Activated naive CD8-positive, alpha-beta T cell treated with anti-CD3 and anti-CD28 coated beads, Interleukin-2, amount 10 ng/mL, durations not matched to agents 7 days and 5 days (primary cell): ENCODE measurements around the gene PRMT6. TPM values are rescaled to one million over a fixed set of nuclear protein-coding genes. Genes with fewer than 3 reads are reported as not detected.
"Not testable (repeated sequence)": the region's sequence is repeated elsewhere in the genome, so short reads cannot be mapped to it uniquely, and the experiment has no call there.

ENCODE experiments used
- ATAC-seq: fragments of 150-1000 bp; cut with Tn5 transposase; one replicate; pipeline ENCODE4 v1.10.0; 2021; ENCODE audit warnings: low read depth, moderate library complexity
- POLR2A ChIA-PET: fragments of 350-600 bp; sonication (Branson Sonifier 250); formaldehyde crosslinking; loops from one replicate; lab custom pipeline; 2021; ENCODE audit warnings: antibody characterized with exemption; lab: Charles Lee
- DNase-seq: peaks from one replicate; pipeline ENCODE4 v3.0.0; 2021
- H3K27ac Mint-ChIP-seq: one replicate; pipeline ENCODE4 v1.8.0; 2022; ENCODE audit warnings: mild to moderate bottlenecking, mixed read lengths
- H3K27me3 Mint-ChIP-seq: one replicate; pipeline ENCODE4 v1.8.0; 2022; ENCODE audit warnings: mild to moderate bottlenecking, moderate library complexity, mixed read lengths
- H3K36me3 Mint-ChIP-seq: one replicate; pipeline ENCODE4 v1.8.0; 2021; ENCODE audit warnings: mild to moderate bottlenecking, mixed read lengths
- H3K4me1 Mint-ChIP-seq: one replicate; pipeline ENCODE4 v1.8.0; 2021; ENCODE audit warnings: mixed read lengths
- H3K4me3 Mint-ChIP-seq: one replicate; pipeline ENCODE4 v1.8.0; 2022; ENCODE audit warnings: mild to moderate bottlenecking, moderate library complexity, mixed read lengths
- H3K9me3 Mint-ChIP-seq: one replicate; pipeline ENCODE4 v1.8.0; 2021; ENCODE audit warnings: mixed read lengths
- total RNA-seq, 2 experiments: library from RNA; stranded (reverse); gene quantifications; one replicate each; pipeline ENCODE4 v1.2.3, GENCODE V29; 2021

PRMT6 gene
- total RNA-seq, 2 experiments from 2014 or later = 16.7 to 18.4 TPM

DNA sequence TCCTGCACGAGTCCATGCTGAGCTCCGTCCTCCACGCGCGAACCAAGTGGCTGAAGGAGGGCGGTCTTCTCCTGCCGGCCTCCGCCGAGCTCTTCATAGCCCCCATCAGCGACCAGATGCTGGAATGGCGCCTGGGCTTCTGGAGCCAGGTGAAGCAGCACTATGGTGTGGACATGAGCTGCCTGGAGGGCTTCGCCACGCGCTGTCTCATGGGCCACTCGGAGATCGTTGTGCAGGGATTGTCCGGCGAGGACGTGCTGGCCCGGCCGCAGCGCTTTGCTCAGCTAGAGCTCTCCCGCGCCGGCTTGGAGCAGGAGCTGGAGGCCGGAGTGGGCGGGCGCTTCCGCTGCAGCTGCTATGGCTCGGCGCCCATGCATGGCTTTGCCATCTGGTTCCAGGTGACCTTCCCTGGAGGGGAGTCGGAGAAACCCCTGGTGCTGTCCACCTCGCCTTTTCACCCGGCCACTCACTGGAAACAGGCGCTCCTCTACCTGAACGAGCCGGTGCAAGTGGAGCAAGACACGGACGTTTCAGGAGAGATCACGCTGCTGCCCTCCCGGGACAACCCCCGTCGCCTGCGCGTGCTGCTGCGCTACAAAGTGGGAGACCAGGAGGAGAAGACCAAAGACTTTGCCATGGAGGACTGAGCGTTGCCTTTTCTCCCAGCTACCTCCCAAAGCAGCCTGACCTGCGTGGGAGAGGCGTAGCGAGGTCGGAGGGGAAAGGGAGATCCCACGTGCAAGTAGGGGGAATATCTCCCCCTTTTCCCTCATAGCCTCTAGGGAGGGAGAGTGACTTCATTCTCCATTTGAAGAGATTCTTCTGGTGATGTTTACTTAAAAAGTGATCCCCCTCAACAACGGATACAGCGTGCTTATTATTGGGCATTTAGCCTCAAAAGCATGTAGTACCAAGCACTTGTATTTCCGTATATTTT is 991 bp downstream of the PRMT6 start:
- Mint-ChIP-seq H3K9me3 (no peaks in the 10 kb centered on the region), H3K27ac (peak overlapping the region; percentile 96), H3K36me3 (peaks cover 13% of the 10 kb centered on the region), H3K27me3 (no peaks in the 10 kb centered on the region), H3K4me1 (peaks cover 17% of the 10 kb centered on the region), H3K4me3 (peak overlapping the region; percentile 99)
- POLR2A ChIA-PET = no interaction called here
- DNase-seq = peak; percentile 68
- ATAC-seq = peak; percentile 46

DNA sequence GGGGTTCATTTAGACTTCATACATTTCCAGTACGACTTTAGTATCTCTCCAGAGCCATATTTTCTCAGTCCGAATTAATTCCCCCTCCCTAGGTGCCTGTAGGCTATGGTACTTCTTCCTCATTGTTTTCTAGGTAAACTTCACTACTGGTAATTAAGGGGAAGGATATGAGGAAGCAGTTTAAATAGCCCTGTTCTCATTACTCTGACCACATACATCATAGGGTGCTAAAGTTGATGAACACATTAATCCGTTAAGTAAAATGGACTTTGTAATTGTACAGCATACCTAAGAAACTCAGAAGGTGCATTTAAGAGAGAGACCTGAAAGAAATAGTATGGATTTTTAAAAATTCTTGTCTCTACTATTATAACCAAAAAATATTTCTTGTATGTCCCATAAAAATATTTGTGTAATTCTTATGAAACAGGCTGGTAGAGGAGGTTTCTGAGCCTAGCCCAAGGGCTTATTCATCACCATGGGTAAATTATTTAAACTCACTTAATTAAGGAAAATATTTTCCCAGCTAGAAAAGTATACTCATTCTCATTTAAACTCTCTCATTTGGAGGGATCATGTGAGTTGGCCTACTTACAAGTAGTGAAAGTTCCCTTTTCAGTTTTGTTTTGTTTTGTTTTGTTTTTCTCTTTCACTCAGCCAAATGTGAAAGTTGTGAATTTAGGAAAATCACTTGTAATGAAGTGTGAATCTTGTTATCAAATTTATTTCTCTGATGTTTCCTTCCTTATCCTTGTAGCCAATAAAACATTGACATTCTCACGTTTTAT is 2.0 kb downstream of the PRMT6 start:
- H3K27me3 Mint-ChIP-seq = no peaks in the 10 kb centered on the region
- peak overlapping the region; percentile 99 for H3K4me3 Mint-ChIP-seq
- POLR2A ChIA-PET = no interaction called here
- ATAC-seq = no peak
- H3K36me3 Mint-ChIP-seq = peaks cover 13% of the 10 kb centered on the region
- DNase-seq = no peak
- H3K4me1 Mint-ChIP-seq = peaks cover 17% of the 10 kb centered on the region
- H3K9me3 Mint-ChIP-seq = no peaks in the 10 kb centered on the region
- H3K27ac Mint-ChIP-seq = no peak overlapping the region

GRCh38 chr1:107061886-107062285 is 5.4 kb downstream of the PRMT6 start:
- ATAC-seq = no peak
- no peak overlapping the region for H3K4me3 Mint-ChIP-seq
- H3K27me3 Mint-ChIP-seq = no peaks in the 10 kb centered on the region
- H3K27ac Mint-ChIP-seq = no peak overlapping the region
- POLR2A ChIA-PET = no interaction called here
- H3K4me1 Mint-ChIP-seq = peaks cover 14% of the 10 kb centered on the region
- no peaks in the 10 kb centered on the region for H3K9me3 Mint-ChIP-seq
- no peak for DNase-seq
- peaks cover 11% of the 10 kb centered on the region for H3K36me3 Mint-ChIP-seq

- no peak overlapping the region for H3K4me3 Mint-ChIP-seq
- H3K27me3 Mint-ChIP-seq = peaks cover 12% of the 10 kb centered on the region
- DNase-seq (no peak), ATAC-seq (no peak)
- H3K36me3 Mint-ChIP-seq = no peaks in the 10 kb centered on the region
- H3K9me3 Mint-ChIP-seq = no peaks in the 10 kb centered on the region
- POLR2A ChIA-PET = no interaction called here
- H3K4me1 Mint-ChIP-seq = no peaks in the 10 kb centered on the region
- H3K27ac Mint-ChIP-seq = no peak overlapping the region
Measured at GRCh38 chr1:107073493-107073892, 17.0 kb downstream of the PRMT6 start.

DNA sequence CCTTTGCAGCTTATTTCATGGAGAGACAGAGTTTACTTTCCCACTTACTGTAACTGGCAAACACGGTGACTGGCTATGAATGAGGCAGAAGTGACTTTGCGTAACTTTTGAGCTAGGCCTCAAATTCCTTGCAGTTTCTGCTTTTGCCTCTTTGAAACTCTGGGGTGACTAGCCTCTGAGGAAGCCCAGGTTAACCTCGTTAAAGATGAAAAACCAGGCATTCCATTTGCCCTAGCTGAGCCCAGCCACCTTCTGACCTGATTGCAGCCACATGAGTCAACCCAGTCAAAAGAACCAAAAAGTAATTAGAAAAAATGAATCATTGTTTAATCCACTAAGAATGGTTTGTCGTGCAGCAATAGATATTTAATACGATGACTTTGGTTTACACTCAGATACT is 20.4 kb downstream of the PRMT6 start:
- H3K27ac Mint-ChIP-seq = no peak overlapping the region
- POLR2A ChIA-PET = no interaction called here
- H3K9me3 Mint-ChIP-seq = no peaks in the 10 kb centered on the region
- H3K4me1 Mint-ChIP-seq = no peaks in the 10 kb centered on the region
- ATAC-seq = no peak
- peaks cover 12% of the 10 kb centered on the region for H3K27me3 Mint-ChIP-seq
- H3K36me3 Mint-ChIP-seq = no peaks in the 10 kb centered on the region
- no peak overlapping the region for H3K4me3 Mint-ChIP-seq
- DNase-seq = no peak

- Mint-ChIP-seq H3K27me3 (peaks cover 13% of the 10 kb centered on the region), H3K9me3 (no peaks in the 10 kb centered on the region), H3K4me3 (no peak overlapping the region), H3K4me1 (no peaks in the 10 kb centered on the region), H3K36me3 (no peaks in the 10 kb centered on the region), H3K27ac (no peak overlapping the region)
- DNase-seq = no peak
- POLR2A ChIA-PET = no interaction called here
- no peak for ATAC-seq
Measured at GRCh38 chr1:107079249-107079648, 22.8 kb downstream of the PRMT6 start.

DNA sequence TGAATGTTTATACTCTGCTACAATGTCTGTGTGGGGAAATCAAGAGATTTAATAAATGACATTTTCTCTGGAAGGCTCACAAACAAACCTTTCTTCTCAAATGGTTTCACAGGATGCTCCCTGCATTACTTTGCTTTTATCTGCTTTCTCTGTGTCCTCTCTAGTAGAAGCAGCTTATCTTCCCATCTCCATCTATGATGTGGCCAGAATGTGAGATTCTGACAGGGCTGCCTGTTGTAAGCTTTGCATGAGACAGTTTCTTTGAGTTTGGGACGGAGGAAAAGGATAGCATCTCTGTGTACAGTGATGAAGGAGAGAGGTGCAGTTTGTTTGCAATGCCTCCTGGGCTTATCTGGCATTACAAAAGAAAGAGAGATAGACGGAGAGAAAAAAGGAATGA is 24.6 kb downstream of the PRMT6 start:
- peaks cover 16% of the 10 kb centered on the region for H3K27me3 Mint-ChIP-seq
- H3K27ac Mint-ChIP-seq = no peak overlapping the region
- DNase-seq (no peak), ATAC-seq (no peak)
- POLR2A ChIA-PET = no interaction called here
- H3K4me3 Mint-ChIP-seq = no peak overlapping the region
- H3K4me1 Mint-ChIP-seq = no peaks in the 10 kb centered on the region
- no peaks in the 10 kb centered on the region for H3K36me3 Mint-ChIP-seq
- H3K9me3 Mint-ChIP-seq = no peaks in the 10 kb centered on the region

- POLR2A ChIA-PET = no interaction called here
- peaks cover 6% of the 10 kb centered on the region for H3K27me3 Mint-ChIP-seq
- ATAC-seq = no peak
Measured at GRCh38 chr1:107091418-107091817, 34.9 kb downstream of the PRMT6 start.

DNA sequence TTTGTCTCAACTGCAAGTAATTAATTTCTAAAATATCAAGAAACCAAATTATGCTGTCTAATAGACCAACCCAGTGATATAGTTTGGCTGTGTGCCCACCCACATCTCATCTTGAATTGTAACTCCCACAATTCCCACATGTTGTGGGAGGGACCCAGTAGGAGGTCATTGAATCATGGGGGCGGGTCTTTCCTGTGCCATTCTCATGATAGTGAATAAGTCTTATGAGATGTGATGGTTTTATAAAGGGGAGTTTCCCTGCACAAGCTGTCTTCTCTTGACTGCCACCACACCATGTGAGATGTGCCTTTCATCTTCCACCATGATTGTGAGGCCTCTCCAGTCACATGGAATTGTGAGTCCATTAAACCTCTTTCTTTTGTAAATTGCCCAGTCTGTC is 36.9 kb downstream of the PRMT6 start:
- H3K9me3 Mint-ChIP-seq, DNase-seq, H3K27ac Mint-ChIP-seq, H3K4me1 Mint-ChIP-seq, POLR2A ChIA-PET, H3K36me3 Mint-ChIP-seq, ATAC-seq, H3K27me3 Mint-ChIP-seq, H3K4me3 Mint-ChIP-seq: not testable (repeated sequence)

More at GRCh38 chr1:107091418-107091817, 34.9 kb downstream of the PRMT6 start:
- Mint-ChIP-seq H3K9me3 (no peaks in the 10 kb centered on the region), H3K36me3 (no peaks in the 10 kb centered on the region), H3K4me1 (no peaks in the 10 kb centered on the region), H3K27ac (no peak overlapping the region), H3K4me3 (no peak overlapping the region)
- DNase-seq = no peak

DNA sequence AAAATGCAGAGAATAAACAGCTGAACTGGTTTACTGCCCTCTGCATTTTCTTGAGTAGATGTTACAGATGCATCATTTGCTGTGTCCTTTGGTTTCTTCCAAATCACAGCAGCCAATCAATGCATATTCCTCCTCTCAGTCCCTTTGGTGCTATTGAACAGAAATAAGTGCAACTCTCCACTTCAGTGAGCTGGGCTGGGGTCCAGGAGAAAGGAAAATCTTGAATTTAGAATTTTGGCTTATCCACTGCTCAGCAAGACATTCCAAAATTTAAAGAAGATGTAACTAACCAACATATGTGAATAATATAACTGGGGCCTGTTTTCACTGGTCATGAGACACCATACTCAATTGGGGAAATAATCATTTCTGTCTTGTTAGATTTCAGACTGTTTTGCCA is 39.2 kb downstream of the PRMT6 start:
- ATAC-seq (no peak), DNase-seq (no peak)
- no peaks in the 10 kb centered on the region for H3K4me1 Mint-ChIP-seq
- H3K27ac Mint-ChIP-seq = no peak overlapping the region
- H3K9me3 Mint-ChIP-seq = no peaks in the 10 kb centered on the region
- H3K27me3 Mint-ChIP-seq = no peaks in the 10 kb centered on the region
- H3K36me3 Mint-ChIP-seq = peaks cover under 1% of the 10 kb centered on the region
- no peak overlapping the region for H3K4me3 Mint-ChIP-seq
- POLR2A ChIA-PET = no interaction called here

GRCh38 chr1:107096690-107097089 is 40.2 kb downstream of the PRMT6 start:
- H3K4me1 Mint-ChIP-seq = peaks cover 3% of the 10 kb centered on the region
- ATAC-seq = no peak

GRCh38 chr1:107098961-107099360 is 42.5 kb downstream of the PRMT6 start:
- H3K4me1 Mint-ChIP-seq = peaks cover 3% of the 10 kb centered on the region
- POLR2A ChIA-PET = no interaction called here

More at GRCh38 chr1:107096690-107097089, 40.2 kb downstream of the PRMT6 start:
- POLR2A ChIA-PET = no interaction called here
- Mint-ChIP-seq H3K36me3 (peaks cover 1% of the 10 kb centered on the region), H3K4me3 (no peak overlapping the region), H3K27me3 (peaks cover 2% of the 10 kb centered on the region), H3K27ac (no peak overlapping the region), H3K9me3 (no peaks in the 10 kb centered on the region)
- DNase-seq = no peak

GRCh38 chr1:107100331-107100984 is 44.0 kb downstream of the PRMT6 start:
- ATAC-seq (no peak), DNase-seq (no peak)
- POLR2A ChIA-PET = no interaction called here
- Mint-ChIP-seq H3K4me3 (no peak overlapping the region), H3K27me3 (peaks cover 2% of the 10 kb centered on the region), H3K27ac (no peak overlapping the region), H3K36me3 (peaks cover 1% of the 10 kb centered on the region), H3K4me1 (peaks cover 3% of the 10 kb centered on the region), H3K9me3 (no peaks in the 10 kb centered on the region)

More at GRCh38 chr1:107098961-107099360, 42.5 kb downstream of the PRMT6 start:
- Mint-ChIP-seq H3K9me3 (no peaks in the 10 kb centered on the region), H3K27ac (no peak overlapping the region), H3K36me3 (peaks cover 1% of the 10 kb centered on the region), H3K27me3 (peaks cover 2% of the 10 kb centered on the region), H3K4me3 (no peak overlapping the region)
- ATAC-seq = no peak
- DNase-seq = no peak
